Measurements from ENCODE around the gene YBX2.

The YBX2 gene

DNA sequence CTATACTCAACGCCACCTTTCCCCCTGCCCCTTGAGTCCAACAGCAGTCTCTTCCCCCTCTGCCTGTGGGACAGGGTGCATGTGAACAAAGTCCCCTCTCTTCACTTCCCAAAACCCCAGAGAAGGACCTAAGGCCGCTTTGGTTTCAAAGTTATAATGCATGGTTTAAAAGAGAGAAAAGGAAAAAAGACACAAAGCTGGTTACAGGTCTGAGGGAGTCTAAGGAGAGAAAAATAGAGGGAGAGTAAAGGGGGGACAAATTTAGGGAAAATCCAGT, 51.0 kb downstream of the YBX2 start:
- no peak for DNase-seq (ENCODE audit: low spot score)

DNA sequence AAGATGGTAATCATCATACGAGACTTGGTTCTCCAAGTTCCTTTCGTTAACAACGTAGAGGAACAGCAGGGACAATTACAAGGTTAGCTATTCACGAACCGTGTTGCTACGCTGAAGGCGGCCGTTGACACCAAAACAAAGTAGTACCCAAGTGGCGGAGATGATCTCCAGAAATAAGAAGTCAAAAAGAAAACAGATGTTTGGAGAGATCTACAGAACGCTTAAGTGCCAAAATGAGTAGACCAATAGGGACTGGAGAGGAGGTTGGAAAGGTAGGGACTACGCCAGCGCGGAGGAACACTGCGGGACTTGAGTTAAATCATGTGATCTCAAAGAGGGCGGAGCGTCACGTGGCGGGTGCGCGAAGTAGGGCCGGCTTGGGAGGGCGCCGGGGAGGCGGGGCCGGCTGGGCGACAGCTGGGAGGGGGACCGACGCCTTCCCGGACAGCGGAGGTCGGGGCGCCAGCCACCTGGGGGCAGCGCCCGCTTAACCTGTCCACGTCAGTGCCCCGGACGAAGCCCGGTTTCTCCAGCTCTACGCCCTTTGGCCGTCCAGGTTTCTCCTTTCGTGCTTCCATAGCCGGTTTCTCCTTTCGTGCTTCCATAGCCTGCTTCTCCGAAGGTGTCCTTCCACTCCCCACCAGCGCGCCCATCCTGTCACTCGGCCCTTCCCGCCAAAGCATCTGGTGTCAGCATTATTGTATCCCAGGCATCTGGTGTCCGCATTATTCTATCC, 51.6 kb downstream of the YBX2 start:
- DNase-seq (ENCODE audit: low spot score), result peak; percentile 91

DNA sequence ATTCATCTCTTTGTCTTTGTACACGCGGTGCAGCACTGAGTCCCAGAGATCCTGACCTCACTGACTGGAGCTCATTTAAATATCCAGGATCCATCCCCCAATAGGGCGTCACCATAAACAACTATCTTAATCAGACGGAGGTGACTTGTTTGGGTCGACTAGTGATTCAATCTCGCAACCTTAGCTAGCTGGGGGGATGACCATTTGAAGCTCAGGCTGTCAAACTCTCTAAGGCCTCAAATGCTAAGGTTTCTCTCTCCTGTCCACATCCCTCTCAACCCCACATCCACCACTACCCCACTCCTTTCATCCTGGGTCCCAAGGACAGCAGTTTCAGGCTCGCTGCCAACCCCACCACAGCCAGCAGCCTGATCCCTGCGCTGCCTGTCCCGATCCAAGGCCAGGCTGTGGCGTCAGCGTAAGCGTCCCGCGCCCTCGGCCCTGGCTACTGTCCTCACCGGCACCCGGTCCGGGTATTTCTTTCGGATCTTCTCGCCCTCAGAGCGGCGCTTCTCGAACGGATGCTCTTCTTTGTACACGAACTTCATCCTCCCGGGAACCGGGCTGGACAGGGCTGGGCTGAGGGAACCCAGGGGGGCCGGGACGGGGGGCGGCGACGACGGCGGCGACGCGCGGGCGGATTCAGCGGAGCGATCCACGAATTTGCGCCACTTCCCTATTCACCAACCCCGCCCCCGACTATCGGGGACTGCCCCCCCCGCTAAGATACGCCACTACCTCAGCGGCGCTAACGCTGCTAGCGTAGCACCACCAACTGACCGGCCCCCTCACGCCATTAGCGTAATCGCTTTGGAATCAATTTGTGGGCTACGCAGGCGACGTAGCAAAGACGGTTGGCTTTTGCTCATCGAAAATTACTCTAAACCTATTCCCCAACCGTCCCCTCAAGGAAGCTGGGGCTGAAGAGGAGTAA, 52.4 kb downstream of the YBX2 start, which contains the start of gene GABARAP:
Gene GABARAP (minus strand): TSS at position 667 of the 934 bp plus-strand sequence. CDS start 119 bp downstream, at position 548.
- DNase-seq (ENCODE audit: low spot score), result peak; percentile 85

DNA sequence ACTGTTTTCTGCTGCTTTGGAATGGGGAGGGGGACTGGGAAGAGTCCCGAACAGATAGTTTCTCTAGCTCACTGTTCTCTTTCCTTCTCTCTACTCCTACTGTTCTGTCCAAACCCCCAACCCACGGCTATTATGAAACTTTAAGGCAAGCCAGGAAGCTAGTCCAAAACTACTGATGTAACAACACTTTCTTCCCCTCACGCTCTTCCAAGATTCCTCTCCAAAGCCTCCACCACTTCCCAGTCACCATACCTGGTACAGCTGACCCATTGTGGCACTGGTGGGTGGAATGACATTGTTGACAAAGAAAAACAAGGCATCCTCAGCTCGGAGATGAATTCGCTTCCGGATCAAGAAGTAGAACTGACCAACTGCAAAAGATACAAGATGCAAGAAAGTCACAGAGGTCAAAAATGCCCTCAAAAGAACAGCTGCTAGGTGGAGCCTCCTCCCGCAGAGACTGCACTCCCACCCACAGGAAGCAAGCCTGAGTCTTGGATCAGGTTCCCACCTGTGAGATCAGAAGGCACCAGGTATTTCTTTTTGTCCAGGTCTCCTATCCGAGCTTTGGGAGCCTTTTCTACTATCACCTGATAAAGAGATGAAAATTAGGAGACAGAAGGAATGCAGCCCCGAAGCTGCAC, 53.2 kb downstream of the YBX2 start:
- DNase-seq (ENCODE audit: low spot score), result no peak

DNA sequence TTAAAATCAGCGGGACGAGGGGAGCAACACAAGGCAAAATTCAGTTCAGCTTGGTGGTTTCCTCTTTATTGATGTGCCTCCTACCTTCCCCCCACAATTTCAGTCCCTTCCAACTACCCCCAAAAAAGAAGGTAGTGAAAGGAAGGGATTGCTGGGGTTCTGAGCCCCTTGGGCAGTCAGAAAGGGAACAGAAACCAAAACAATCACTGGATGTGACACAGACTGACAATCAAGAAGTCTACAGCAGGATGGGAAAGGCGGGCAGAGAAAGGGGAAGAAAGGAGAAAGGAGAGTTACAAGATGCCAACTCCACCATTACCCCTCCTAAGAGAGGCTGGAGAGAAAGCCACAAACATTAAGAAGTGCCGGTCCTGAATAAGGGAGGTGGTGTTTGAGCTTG, 54.1 kb downstream of the YBX2 start:
- no peak for DNase-seq (ENCODE audit: low spot score)

DNA sequence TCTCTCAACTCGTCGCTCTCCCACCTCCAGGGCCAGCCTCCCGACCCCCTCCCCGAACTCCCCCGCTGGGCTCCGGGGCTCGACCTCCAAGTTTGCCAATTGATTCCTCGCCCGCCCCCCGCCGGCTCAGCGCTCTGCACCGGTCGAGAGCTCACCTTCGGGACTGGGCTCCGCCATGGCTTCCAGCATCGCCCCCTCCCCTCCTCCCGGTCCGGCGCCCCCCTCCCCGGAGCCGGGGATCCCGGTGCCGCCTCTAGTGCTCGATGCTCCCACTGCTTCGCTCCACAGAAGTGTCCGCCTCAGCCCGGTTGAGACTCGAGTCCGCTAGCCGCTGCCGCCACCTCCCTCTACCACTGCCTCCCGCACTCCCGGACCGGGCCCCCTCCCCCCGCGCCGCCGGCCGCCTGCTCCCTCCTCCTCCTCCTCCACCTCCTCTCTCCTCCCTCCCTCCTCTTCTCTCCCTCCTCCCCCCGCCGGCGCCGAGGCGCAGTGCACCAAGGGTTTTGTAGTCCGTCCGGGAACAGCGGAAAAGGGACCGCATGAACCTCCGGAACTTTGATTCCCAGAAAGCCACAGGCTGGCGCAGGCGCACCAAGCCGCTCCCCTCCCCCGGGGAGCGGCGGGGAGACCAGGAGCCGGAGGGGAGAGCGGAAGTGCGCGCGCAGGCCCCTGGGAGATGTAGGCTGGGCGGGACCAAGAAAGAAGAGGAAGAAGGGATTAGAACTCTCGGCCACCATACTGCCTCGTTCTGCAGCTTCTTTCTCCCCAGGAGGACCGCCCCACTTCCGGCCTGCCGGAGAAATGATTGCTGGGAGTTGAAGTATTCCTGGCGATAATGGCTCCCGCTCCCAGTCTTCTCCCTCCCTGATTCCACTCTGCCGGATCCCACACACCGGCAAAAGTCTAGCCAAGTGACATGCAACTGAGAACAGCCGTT, 55.1 kb downstream of the YBX2 start, which contains the start of gene PHF23:
Gene PHF23 (minus strand): TSS at position 367 of the 937 bp plus-strand sequence. CDS start 178 bp downstream, at position 189.
- peak; percentile 97 for DNase-seq (ENCODE audit: low spot score)

DNA sequence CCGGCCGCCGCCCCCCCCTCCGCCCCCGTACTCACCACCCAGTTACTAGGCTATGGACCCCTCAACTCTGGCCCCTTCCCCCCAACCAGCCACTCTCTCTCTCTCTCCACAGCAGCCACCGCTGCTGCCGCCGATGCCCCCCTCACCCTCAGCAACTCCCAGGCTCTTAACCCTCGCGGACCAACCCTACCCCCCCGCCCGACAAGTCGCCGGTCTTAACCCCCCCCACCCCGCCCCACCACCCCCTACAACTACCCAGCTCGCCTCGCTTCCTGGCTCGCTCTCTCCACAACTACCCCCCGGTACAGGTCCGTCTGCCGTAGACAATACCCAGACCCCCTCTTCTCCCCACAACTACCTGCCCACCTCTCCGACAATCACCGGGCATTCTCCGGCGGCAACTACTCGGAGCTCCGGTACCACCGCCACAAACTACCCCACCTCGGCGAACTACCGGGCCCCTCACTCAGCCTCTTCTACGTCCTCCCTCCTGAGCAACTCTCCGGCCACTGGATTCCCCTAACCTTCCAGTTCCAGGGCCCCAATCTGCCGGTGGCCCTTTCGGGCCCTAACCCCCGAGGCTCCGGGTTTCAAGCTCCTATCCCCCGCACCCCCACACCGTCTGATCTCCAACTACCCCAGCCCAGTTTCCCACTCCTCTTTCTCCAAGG, 55.9 kb downstream of the YBX2 start:
- DNase-seq (ENCODE audit: low spot score), result peak; percentile 61

All from germinal center (tissue), 1 donor.